ENCODE data around the gene MEGF8. TPM values are rescaled to one million over a fixed set of nuclear protein-coding genes. Genes with fewer than 3 reads are reported as not detected.

MEGF8 gene
- total and polyA plus RNA-seq, 4 donors, result 1.2 to 13.7 (median 9.4) TPM

DNA sequence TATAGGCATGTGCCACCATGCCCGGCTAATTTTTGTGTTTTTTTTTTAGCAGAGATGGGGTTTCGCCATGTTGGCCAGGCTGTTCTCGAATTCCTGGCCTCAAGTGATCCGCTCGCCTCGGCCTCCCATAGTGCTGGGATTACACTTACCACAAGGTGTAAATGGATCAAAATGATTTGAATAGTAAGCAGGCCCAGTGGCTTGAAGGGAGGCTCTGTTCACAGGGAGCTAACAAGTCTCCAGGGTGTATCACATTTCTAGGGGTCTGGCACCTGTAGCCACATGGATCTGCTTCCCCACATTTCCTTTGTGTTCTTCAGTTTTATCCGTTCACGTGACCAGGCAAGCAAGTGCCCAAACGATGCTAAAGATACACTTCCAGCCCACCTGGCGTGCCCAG, 78.2 kb downstream of the MEGF8 start:
- H3K36me3 ChIP-seq (ENCODE audit: control insufficient read depth in 4 of 4, insufficient read depth in 3 of 4, low read depth in 1 of 4, low read length in 3 of 4), result no peaks in the 10 kb centered on the region
- no peak overlapping the region for H3K9ac ChIP-seq (ENCODE audit: low read depth in 1 of 2, low read length in 2 of 2)
- H3K9me3 ChIP-seq (ENCODE audit: control insufficient read depth in 4 of 4, low read length in 3 of 4), result no peaks in the 10 kb centered on the region
- peaks cover 0 to 11% (median 2%) of the 10 kb centered on the region in 4 donors for H3K4me1 ChIP-seq (ENCODE audit: control insufficient read depth in 4 of 4, insufficient read depth in 4 of 4, low read length in 3 of 4)
- H3K27me3 ChIP-seq (ENCODE audit: control insufficient read depth in 4 of 4, insufficient read depth in 4 of 4, low read length in 3 of 4), result no peaks in the 10 kb centered on the region
- TF ChIP-seq JUND (IDR thresholded peaks at IDR 0.05) (no peak), RAD21 (IDR thresholded peaks at IDR 0.05) (no peak), HNF4A (conservative IDR thresholded peaks at IDR 0.05) (no peak), FOXA1 (IDR thresholded peaks at IDR 0.05) (no peak), TAF1 (conservative IDR thresholded peaks at IDR 0.05) (no peak)
- TF ChIP-seq, protein P1, sequence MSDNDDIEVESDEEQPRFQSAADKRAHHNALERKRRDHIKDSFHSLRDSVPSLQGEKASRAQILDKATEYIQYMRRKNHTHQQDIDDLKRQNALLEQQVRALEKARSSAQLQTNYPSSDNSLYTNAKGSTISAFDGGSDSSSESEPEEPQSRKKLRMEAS (IDR thresholded peaks at IDR 0.05), result no peak
- 96% methylated on average over 10 of the region's 10 CpGs for WGBS
- H3K4me3 ChIP-seq (ENCODE audit: low read depth in 1 of 3, low read length in 3 of 3), result no peak overlapping the region
- no peak for DNase-seq (ENCODE audit: low spot score)
- H3K27ac ChIP-seq (ENCODE audit: low read depth in 1 of 2, low read length in 2 of 2), result no peak overlapping the region

DNA sequence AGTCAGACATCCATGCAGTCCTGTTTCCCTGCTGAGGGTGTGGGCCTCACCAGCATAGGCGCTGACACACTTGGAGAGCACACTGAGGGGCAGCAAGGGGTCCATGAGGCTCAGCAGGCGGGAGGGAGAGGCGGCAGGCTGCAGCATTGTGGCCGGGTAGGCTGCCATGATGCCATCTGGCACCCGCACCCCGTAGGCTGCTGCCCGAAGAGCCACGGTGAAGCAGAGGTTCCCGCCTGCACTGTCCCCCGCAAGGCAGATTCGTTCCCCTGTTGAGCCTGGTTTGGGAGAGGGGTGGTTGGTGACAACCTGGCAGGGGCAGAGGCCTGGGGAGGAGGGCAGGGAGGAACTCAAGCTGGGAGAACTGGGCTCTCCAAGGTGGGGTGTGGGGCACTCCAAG, 80.7 kb downstream of the MEGF8 start:
- H3K27ac ChIP-seq (ENCODE audit: low read depth in 1 of 2, low read length in 2 of 2), result no peak overlapping the region
- no peaks in the 10 kb centered on the region for H3K36me3 ChIP-seq (ENCODE audit: control insufficient read depth in 4 of 4, insufficient read depth in 3 of 4, low read depth in 1 of 4, low read length in 3 of 4)
- no peak overlapping the region for H3K9ac ChIP-seq (ENCODE audit: low read depth in 1 of 2, low read length in 2 of 2)
- H3K4me1 ChIP-seq (ENCODE audit: control insufficient read depth in 4 of 4, insufficient read depth in 4 of 4, low read length in 3 of 4), result peaks cover 7 to 19% (median 11%) of the 10 kb centered on the region in 4 donors
- no peaks in the 10 kb centered on the region for H3K27me3 ChIP-seq (ENCODE audit: control insufficient read depth in 4 of 4, insufficient read depth in 4 of 4, low read length in 3 of 4)
- no peak for DNase-seq (ENCODE audit: low spot score)
- no peak overlapping the region for H3K4me3 ChIP-seq (ENCODE audit: low read depth in 1 of 3, low read length in 3 of 3)
- TF ChIP-seq FOXA1 (IDR thresholded peaks at IDR 0.05) (no peak), HNF4A (conservative IDR thresholded peaks at IDR 0.05) (no peak), RXRA (IDR thresholded peaks at IDR 0.05) (no peak), FOXA2 (IDR thresholded peaks at IDR 0.05) (no peak), NR2F2 (IDR thresholded peaks at IDR 0.05) (no peak), SP1 (IDR thresholded peaks at IDR 0.05) (no peak), YY1 (IDR thresholded peaks at IDR 0.05) (no peak), RAD21 (IDR thresholded peaks at IDR 0.05) (no peak), EGR1 (IDR thresholded peaks at IDR 0.05; ENCODE audit: low read depth in 2 of 2) (no peak)
- TF ChIP-seq, protein P2, sequence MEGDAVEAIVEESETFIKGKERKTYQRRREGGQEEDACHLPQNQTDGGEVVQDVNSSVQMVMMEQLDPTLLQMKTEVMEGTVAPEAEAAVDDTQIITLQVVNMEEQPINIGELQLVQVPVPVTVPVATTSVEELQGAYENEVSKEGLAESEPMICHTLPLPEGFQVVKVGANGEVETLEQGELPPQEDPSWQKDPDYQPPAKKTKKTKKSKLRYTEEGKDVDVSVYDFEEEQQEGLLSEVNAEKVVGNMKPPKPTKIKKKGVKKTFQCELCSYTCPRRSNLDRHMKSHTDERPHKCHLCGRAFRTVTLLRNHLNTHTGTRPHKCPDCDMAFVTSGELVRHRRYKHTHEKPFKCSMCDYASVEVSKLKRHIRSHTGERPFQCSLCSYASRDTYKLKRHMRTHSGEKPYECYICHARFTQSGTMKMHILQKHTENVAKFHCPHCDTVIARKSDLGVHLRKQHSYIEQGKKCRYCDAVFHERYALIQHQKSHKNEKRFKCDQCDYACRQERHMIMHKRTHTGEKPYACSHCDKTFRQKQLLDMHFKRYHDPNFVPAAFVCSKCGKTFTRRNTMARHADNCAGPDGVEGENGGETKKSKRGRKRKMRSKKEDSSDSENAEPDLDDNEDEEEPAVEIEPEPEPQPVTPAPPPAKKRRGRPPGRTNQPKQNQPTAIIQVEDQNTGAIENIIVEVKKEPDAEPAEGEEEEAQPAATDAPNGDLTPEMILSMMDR (IDR thresholded peaks at IDR 0.05; ENCODE audit: low read depth, low read length, missing input control), result no peak
- TF ChIP-seq, protein P3, sequence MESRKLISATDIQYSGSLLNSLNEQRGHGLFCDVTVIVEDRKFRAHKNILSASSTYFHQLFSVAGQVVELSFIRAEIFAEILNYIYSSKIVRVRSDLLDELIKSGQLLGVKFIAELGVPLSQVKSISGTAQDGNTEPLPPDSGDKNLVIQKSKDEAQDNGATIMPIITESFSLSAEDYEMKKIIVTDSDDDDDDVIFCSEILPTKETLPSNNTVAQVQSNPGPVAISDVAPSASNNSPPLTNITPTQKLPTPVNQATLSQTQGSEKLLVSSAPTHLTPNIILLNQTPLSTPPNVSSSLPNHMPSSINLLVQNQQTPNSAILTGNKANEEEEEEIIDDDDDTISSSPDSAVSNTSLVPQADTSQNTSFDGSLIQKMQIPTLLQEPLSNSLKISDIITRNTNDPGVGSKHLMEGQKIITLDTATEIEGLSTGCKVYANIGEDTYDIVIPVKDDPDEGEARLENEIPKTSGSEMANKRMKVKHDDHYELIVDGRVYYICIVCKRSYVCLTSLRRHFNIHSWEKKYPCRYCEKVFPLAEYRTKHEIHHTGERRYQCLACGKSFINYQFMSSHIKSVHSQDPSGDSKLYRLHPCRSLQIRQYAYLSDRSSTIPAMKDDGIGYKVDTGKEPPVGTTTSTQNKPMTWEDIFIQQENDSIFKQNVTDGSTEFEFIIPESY (IDR thresholded peaks at IDR 0.05), result no peak
- TF ChIP-seq, protein P4, sequence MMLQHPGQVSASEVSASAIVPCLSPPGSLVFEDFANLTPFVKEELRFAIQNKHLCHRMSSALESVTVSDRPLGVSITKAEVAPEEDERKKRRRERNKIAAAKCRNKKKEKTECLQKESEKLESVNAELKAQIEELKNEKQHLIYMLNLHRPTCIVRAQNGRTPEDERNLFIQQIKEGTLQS (IDR thresholded peaks at IDR 0.05), result no peak
- 95% methylated on average over 11 of the region's 11 CpGs for WGBS
- no peaks in the 10 kb centered on the region for H3K9me3 ChIP-seq (ENCODE audit: control insufficient read depth in 4 of 4, low read length in 3 of 4)

All from liver (tissue), 9 donors.